T1000 (cell line): ENCODE measurements around the gene CES4A.
A peak's percentile ranks its signal among the peaks of the same experiment; 100 is the strongest.
"Not testable (repeated sequence)": the region's sequence is repeated elsewhere in the genome, so short reads cannot be mapped to it uniquely, and the experiment has no call there.

Experiments
- DNase-seq: peaks from one replicate; lab custom pipeline; 2025; ENCODE audit warnings: mixed read lengths; lab: John Stamatoyannopoulos, UW

CES4A gene

GRCh38 chr16:66991545-66992077, 3.2 kb downstream of the CES4A start:
- DNase-seq: no peak

GRCh38 chr16:66993558-66993957, 5.2 kb downstream of the CES4A start:
- not testable (repeated sequence) for DNase-seq

GRCh38 chr16:66996324-66996982, 8.1 kb downstream of the CES4A start:
- no peak for DNase-seq

GRCh38 chr16:66996983-66997358, 8.6 kb downstream of the CES4A start:
- DNase-seq: no peak

- no peak for DNase-seq
Measured at GRCh38 chr16:67000384-67001351, 12.3 kb downstream of the CES4A start.

GRCh38 chr16:67001726-67002125, 13.3 kb downstream of the CES4A start:
- DNase-seq: no peak

- DNase-seq: no peak
Measured at GRCh38 chr16:67006930-67007658, 18.7 kb downstream of the CES4A start.

GRCh38 chr16:67009158-67009557, 20.8 kb downstream of the CES4A start:
- no peak for DNase-seq

- no peak for DNase-seq
Measured at GRCh38 chr16:67011274-67011673, 22.9 kb downstream of the CES4A start.

- no peak for DNase-seq
Measured at GRCh38 chr16:67013233-67013822, 24.9 kb downstream of the CES4A start.

GRCh38 chr16:67013823-67014633, 25.6 kb downstream of the CES4A start:
- peak; percentile 28 for DNase-seq

GRCh38 chr16:67014634-67015312, 26.4 kb downstream of the CES4A start:
- DNase-seq: no peak

- DNase-seq: no peak
Measured at GRCh38 chr16:67015313-67015731, 26.9 kb downstream of the CES4A start.

GRCh38 chr16:67016143-67016542, 27.8 kb downstream of the CES4A start:
- no peak for DNase-seq

- no peak for DNase-seq
Measured at GRCh38 chr16:67016681-67017420, 28.5 kb downstream of the CES4A start.

- no peak for DNase-seq
Measured at GRCh38 chr16:67017421-67017750, 29.0 kb downstream of the CES4A start.

GRCh38 chr16:67017810-67018488, 29.6 kb downstream of the CES4A start:
- DNase-seq: peak; percentile 60

GRCh38 chr16:67019171-67019570, 30.8 kb downstream of the CES4A start:
- no peak for DNase-seq

GRCh38 chr16:67021321-67021720, 32.9 kb downstream of the CES4A start:
- no peak for DNase-seq
